H9 (cell line): Measurements from ENCODE around the gene TTC17. TPM values are rescaled to one million over a fixed set of nuclear protein-coding genes. Genes with fewer than 3 reads are reported as not detected.

Source experiments
- DNase-seq: peaks from one replicate; pipeline ENCODE4 v3.0.0-alpha.2; 2017
- H2AFZ ChIP-seq: one replicate; pipeline ENCODE4 v1.6.1; 2013; ENCODE audit warnings: mild to moderate bottlenecking, low read length, control low read depth, moderate library complexity
- H2AK5ac ChIP-seq: 2 replicates; pipeline ENCODE4 v1.6.1; 2013; ENCODE audit warnings: low read length, control low read depth, mixed read lengths; ENCODE audit not compliant: insufficient read length
- H2BK120ac ChIP-seq: one replicate; pipeline ENCODE4 v1.6.1; 2013; ENCODE audit warnings: low read depth, mild to moderate bottlenecking, low read length, control low read depth, inconsistent platforms; ENCODE audit not compliant: poor library complexity, severe bottlenecking
- H2BK12ac ChIP-seq: 2 replicates; pipeline ENCODE4 v1.6.1; 2013; ENCODE audit warnings: low read length, control low read depth, mixed read lengths, low read depth; ENCODE audit not compliant: insufficient read length
- H2BK15ac ChIP-seq: 2 replicates; pipeline ENCODE4 v1.6.1; 2013; ENCODE audit warnings: low read depth, low read length, control low read depth
- H2BK20ac ChIP-seq: one replicate; pipeline ENCODE4 v1.6.1; 2013; ENCODE audit warnings: low read depth, mild to moderate bottlenecking, low read length, control low read depth, inconsistent platforms; ENCODE audit not compliant: poor library complexity, severe bottlenecking
- H2BK5ac ChIP-seq: 2 replicates; pipeline ENCODE4 v1.6.1; 2013; ENCODE audit warnings: low read length, control low read depth, mixed read lengths; ENCODE audit not compliant: insufficient read length
- H3K14ac ChIP-seq: 2 replicates; pipeline ENCODE4 v1.6.1; 2013; ENCODE audit warnings: low read length, control low read depth; ENCODE audit not compliant: insufficient read depth
- H3K18ac ChIP-seq: 2 replicates; pipeline ENCODE4 v1.6.1; 2013; ENCODE audit warnings: low read depth, mild to moderate bottlenecking, mixed read lengths, low read length, control low read depth; ENCODE audit not compliant: insufficient read length
- H3K23ac ChIP-seq: 2 replicates; pipeline ENCODE4 v1.6.1; 2013; ENCODE audit warnings: low read length, control low read depth, mixed read lengths, low read depth; ENCODE audit not compliant: insufficient read length
- H3K23me2 ChIP-seq: 2 replicates; pipeline ENCODE4 v1.6.1; 2013; ENCODE audit warnings: low read depth, mild to moderate bottlenecking, mixed read lengths, low read length, control low read depth; ENCODE audit not compliant: insufficient read length, poor library complexity, severe bottlenecking
- H3K27ac ChIP-seq: 2 replicates; pipeline ENCODE4 v1.5.1; 2013; ENCODE audit warnings: low read length, control low read depth, mixed read lengths, low read depth; ENCODE audit not compliant: insufficient read length
- H3K27me3 ChIP-seq: 2 replicates; pipeline ENCODE4 v1.6.1; 2013; ENCODE audit warnings: low read length, control low read depth, inconsistent platforms; ENCODE audit not compliant: insufficient read depth
- H3K4ac ChIP-seq: 2 replicates; pipeline ENCODE4 v1.6.1; 2013; ENCODE audit warnings: low read depth, mild to moderate bottlenecking, control low read depth, inconsistent platforms, low read length, moderate library complexity
- H3K4me1 ChIP-seq: 2 replicates; pipeline ENCODE4 v1.6.1; 2013; ENCODE audit warnings: low read length, control low read depth, inconsistent platforms; ENCODE audit not compliant: insufficient read depth
- H3K4me2 ChIP-seq: 2 replicates; pipeline ENCODE4 v1.6.1; 2013; ENCODE audit warnings: low read length, control low read depth, mixed read lengths; ENCODE audit not compliant: insufficient read length, insufficient read depth
- H3K56ac ChIP-seq: 2 replicates; pipeline ENCODE4 v1.6.1; 2013; ENCODE audit warnings: low read depth, mild to moderate bottlenecking, mixed read lengths, low read length, control low read depth; ENCODE audit not compliant: insufficient read length
- H3K79me1 ChIP-seq: 2 replicates; pipeline ENCODE4 v1.6.1; 2013; ENCODE audit warnings: low read depth, mild to moderate bottlenecking, moderate library complexity, low read length, control low read depth, inconsistent platforms; ENCODE audit not compliant: insufficient read depth, poor library complexity, severe bottlenecking
- H3K79me2 ChIP-seq: 2 replicates; pipeline ENCODE4 v1.6.1; 2013; ENCODE audit warnings: low read length, control low read depth, inconsistent platforms; ENCODE audit not compliant: insufficient read depth
- H3K9ac ChIP-seq: 2 replicates; pipeline ENCODE4 v1.6.1; 2013; ENCODE audit warnings: low read length, control low read depth, mixed read lengths; ENCODE audit not compliant: insufficient read length; ENCODE audit errors: extremely low read depth
- H3K9me3 ChIP-seq: one replicate; pipeline ENCODE4 v1.6.1; 2013; ENCODE audit warnings: low read depth, low read length, inconsistent platforms; ENCODE audit not compliant: control insufficient read depth
- H3T11ph ChIP-seq: one replicate; pipeline ENCODE4 v1.6.1; 2013; ENCODE audit warnings: mild to moderate bottlenecking, low read length, control low read depth, inconsistent platforms
- H4K20me1 ChIP-seq: one replicate; pipeline ENCODE4 v1.6.1; 2013; ENCODE audit not compliant: control insufficient read depth, insufficient read length, insufficient read depth
- H4K5ac ChIP-seq: 2 replicates; pipeline ENCODE4 v1.6.1; 2013; ENCODE audit warnings: low read depth, mild to moderate bottlenecking, mixed read lengths, low read length, control low read depth; ENCODE audit not compliant: insufficient read length
- H4K8ac ChIP-seq: replicated peaks from 2 replicates; pipeline ENCODE4 v1.6.1; 2013; ENCODE audit warnings: low read length, control low read depth, mixed read lengths, low read depth; ENCODE audit not compliant: insufficient read length
- H4K91ac ChIP-seq: 2 replicates; pipeline ENCODE4 v1.6.1; 2013; ENCODE audit warnings: low read depth, mild to moderate bottlenecking, moderate library complexity, mixed read lengths, low read length, control low read depth; ENCODE audit not compliant: insufficient read length
- H3K27ac Mint-ChIP-seq, 3 experiments: 2 replicates in 2 of 3; 3 replicates in 1 of 3; pipeline ENCODE4 v1.8.0; 2020 to 2021; ENCODE audit warnings: mixed read lengths in 3 of 3, mild to moderate bottlenecking in 1 of 3, moderate library complexity in 1 of 3
- H3K27me3 Mint-ChIP-seq: 2 replicates; pipeline ENCODE4 v1.8.0; 2021; ENCODE audit warnings: low read depth, mild to moderate bottlenecking, moderate library complexity, mixed read lengths
- H3K36me3 Mint-ChIP-seq, 3 experiments: 2 replicates in 2 of 3; 3 replicates in 1 of 3; pipeline ENCODE4 v1.8.0; 2020 to 2021; ENCODE audit warnings: low read depth in 3 of 3, mixed read lengths in 3 of 3; ENCODE audit not compliant: insufficient read depth in 1 of 3
- H3K4me1 Mint-ChIP-seq, 2 experiments: 2 replicates each; pipeline ENCODE4 v1.8.0; 2020; ENCODE audit warnings: mixed read lengths in 2 of 2
- H3K4me3 Mint-ChIP-seq, 2 experiments: 2 replicates in 1 of 2; 3 replicates in 1 of 2; pipeline ENCODE4 v1.8.0; 2020 to 2021; ENCODE audit warnings: mild to moderate bottlenecking in 2 of 2, mixed read lengths in 2 of 2, moderate library complexity in 1 of 2
- H3K9me3 Mint-ChIP-seq, 2 experiments: 2 replicates in 1 of 2; 3 replicates in 1 of 2; pipeline ENCODE4 v1.8.0; 2020; ENCODE audit warnings: mild to moderate bottlenecking in 2 of 2, mixed read lengths in 2 of 2, moderate library complexity in 1 of 2
- CTCF ChIP-seq: fragments of 200-600 bp; sonication (generic); conservative IDR thresholded peaks from 3 replicates; pipeline ENCODE4 v1.8.0; 2021; ENCODE audit warnings: antibody characterized with exemption, mild to moderate bottlenecking
- WGBS: extraction: QIAGEN DNeasy Blood & Tissue Kit; methylation state at CpG from one replicate; pipeline ENCODE4 v1.1.7; 2013; ENCODE audit warnings: missing lambda C conversion rate, low lambda C conversion rate, mixed read lengths; ENCODE audit not compliant: insufficient read length; ENCODE audit errors: extremely low coverage; 5-methylcytosine and 5-hydroxymethylcytosine counted together
- total RNA-seq: library from RNA; stranded (reverse); gene quantifications from 2 replicates; pipeline ENCODE4 v1.2.1, GENCODE V29; 2021

The TTC17 gene
- total RNA-seq, 1 experiment from 2014 or later, result 68.5 TPM

GRCh38 chr11:43359422-43359818, 700 bp downstream of the TTC17 start:
- peaks cover 31% of the 10 kb centered on the region; the same call in 1 of the 2 replicates for H3K79me2 ChIP-seq
- peaks cover 4% of the 10 kb centered on the region for H3K4me1 ChIP-seq
- H2AK5ac ChIP-seq, result no peak overlapping the region
- no peaks in the 10 kb centered on the region for H4K20me1 ChIP-seq
- no peaks in the 10 kb centered on the region for H3K27me3 ChIP-seq
- H3K9me3 Mint-ChIP-seq, result no peaks in the 10 kb centered on the region
- no peaks in the 10 kb centered on the region for H3K79me1 ChIP-seq
- peak overlapping the region; percentile 93 to 98 for H3K4me3 Mint-ChIP-seq
- peak; percentile 43 for DNase-seq
- WGBS, result no CpG with 5 or more reads among the region's 14 CpGs
- no peak overlapping the region for H2AFZ ChIP-seq
- peak overlapping the region; percentile 84 to 97 (median 97) for H3K27ac Mint-ChIP-seq
- no peak overlapping the region for H2BK12ac ChIP-seq
- no peak overlapping the region for H3K4ac ChIP-seq
- H4K5ac ChIP-seq, result no peak overlapping the region
- H3K23ac ChIP-seq, result no peak overlapping the region
- H4K8ac ChIP-seq, result no peak overlapping the region
- H2BK5ac ChIP-seq, result no peak overlapping the region
- H3K4me1 Mint-ChIP-seq, result peaks cover 25 to 26% of the 10 kb centered on the region in 2 experiments
- H3K18ac ChIP-seq, result no peak overlapping the region
- H3K56ac ChIP-seq, result no peak overlapping the region
- H3K23me2 ChIP-seq, result peaks cover 4% of the 10 kb centered on the region
- H3T11ph ChIP-seq, result no peak overlapping the region
- no peak for TF ChIP-seq CTCF
- H2BK15ac ChIP-seq, result no peak overlapping the region
- peak overlapping the region; percentile 88 for H3K4me2 ChIP-seq
- peaks cover 4% of the 10 kb centered on the region for H3K27me3 Mint-ChIP-seq
- no peaks in the 10 kb centered on the region for H3K9me3 ChIP-seq
- H3K36me3 Mint-ChIP-seq, result peaks cover 2 to 10% (median 3%) of the 10 kb centered on the region in 3 experiments
- no peak overlapping the region for H3K27ac ChIP-seq
- no peak overlapping the region for H2BK120ac ChIP-seq
- peak overlapping the region; percentile 96 for H3K9ac ChIP-seq
- no peak overlapping the region for H2BK20ac ChIP-seq
- H4K91ac ChIP-seq, result no peak overlapping the region
- peak overlapping the region; percentile 99; the same call in 1 of the 2 replicates for H3K14ac ChIP-seq
